Pulmonary artery endothelial cell (primary cell): ENCODE results near the gene ARAP3. TPM values are rescaled to one million over a fixed set of nuclear protein-coding genes. Genes with fewer than 3 reads are reported as not detected.

ENCODE experiments used
- DNase-seq: peaks from one replicate; pipeline ENCODE4 v3.0.0-alpha.2; 2011; ENCODE audit warnings: low read depth, low spot score
- total RNA-seq: library from RNA; depleted of rRNA; stranded (reverse); fragments of >200 nt; gene quantifications from 2 replicates; pipeline ENCODE4 v1.2.3, GENCODE V29; 2014

Gene ARAP3
- total RNA-seq, 1 donor from 2014 or later = 33.8 TPM

DNA sequence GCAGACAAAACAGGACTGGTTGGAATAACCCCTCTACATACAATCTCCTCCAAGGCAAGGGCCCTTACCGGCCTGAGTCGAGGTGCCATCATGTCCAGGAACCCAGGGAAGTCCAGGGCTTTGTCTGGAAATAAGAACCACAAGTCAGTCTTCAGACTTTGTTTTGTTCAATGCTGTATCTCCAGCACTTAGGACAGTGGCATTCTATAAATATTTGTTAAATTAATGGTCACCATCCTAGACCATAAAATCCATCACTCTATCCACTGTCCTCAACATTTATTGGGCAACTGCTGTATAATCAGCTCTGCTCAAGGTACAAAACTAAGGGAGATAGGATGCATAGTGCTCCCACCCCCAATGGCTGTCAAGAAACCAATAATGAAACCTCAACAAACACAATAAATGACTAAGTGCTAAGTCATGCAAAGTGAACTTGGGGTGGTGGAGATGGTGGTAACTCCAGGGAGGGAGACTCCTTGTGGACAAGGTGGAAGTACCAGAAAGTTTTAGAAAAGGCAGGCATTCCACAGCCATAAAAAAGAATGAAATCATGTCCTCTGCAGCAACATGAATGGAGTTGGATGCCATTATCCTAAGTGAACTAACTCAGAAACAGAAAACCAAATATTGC lies 40.3 kb downstream of the ARAP3 start:
- DNase-seq = no peak

GRCh38 chr5:141640698-141641097 lies 41.3 kb downstream of the ARAP3 start:
- no peak for DNase-seq

GRCh38 chr5:141640051-141640415 lies 42.0 kb downstream of the ARAP3 start:
- DNase-seq = no peak

DNA sequence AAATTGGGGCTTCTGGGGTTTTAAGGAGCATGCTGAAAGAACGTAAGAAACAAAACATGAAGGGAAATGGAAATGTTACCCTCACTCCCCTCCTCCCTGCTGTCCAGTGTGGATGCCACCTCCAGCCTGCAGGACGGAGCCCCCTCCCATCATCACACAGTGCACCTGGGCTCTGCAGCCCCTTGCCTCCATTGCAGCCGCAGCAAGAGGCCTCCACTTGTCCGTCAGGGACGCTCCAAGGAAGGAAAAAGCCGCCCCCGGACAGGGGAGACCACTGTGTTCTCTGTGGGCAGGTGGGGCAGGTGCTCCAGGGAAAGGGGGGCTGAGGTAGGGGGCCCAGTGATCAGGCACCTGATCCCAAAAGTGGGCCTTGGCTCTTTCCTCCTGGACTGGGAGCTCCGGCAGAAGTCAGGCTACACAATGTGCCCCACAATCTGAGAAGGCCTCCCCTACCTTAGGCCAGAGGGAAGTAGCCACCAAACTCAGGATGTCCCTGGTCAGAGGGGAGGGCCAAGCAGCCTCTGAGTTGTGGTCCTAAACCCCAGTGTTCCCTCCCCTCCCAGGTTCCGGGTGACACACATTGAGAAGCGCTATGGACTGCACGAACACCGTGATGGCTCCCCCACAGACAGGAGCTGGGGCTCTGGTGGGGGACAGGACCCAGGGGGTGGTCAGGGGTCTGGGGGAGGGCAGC lies 42.5 kb downstream of the ARAP3 start:
- DNase-seq = no peak

- no peak for DNase-seq
Measured at GRCh38 chr5:141638771-141639170, 43.3 kb downstream of the ARAP3 start.

DNA sequence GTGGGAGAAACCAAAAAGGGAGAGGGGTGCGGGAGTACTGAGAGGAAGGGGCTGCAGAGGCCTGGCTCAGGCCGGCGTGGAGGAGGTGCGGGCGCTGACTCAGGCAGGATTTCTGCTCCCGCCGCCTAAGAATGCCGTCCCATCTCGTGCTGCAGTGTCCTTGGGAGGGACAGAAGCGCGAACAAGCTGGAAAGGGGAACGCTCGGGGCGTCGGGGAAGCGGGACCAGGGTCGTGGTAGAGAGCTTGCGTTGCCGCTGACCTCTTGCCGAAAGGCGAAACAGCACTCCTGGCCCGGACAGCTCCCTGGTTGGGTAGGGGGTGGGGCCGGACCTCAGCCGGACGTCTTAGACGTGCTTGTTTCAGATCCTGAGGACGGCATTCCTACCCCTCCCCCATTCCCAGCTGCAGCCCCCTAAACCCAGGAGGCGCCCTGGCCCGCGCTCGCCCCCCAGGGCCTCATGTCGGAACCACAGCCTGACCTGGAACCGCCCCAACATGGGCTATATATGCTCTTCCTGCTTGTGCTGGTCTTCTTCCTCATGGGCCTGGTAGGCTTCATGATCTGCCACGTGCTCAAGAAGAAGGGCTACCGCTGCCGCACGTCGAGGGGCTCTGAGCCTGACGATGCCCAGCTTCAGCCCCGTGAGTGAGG lies 44.1 kb downstream of the ARAP3 start:
- no peak for DNase-seq

- no peak for DNase-seq
Measured at GRCh38 chr5:141637123-141637766, 44.8 kb downstream of the ARAP3 start.

GRCh38 chr5:141636413-141637122 lies 45.5 kb downstream of the ARAP3 start, which contains the start of the genes HDAC3 and RELL2:
TSS of gene HDAC3 (minus strand) at chr5:141636849. CDS start at chr5:141636790, 59 bp downstream.
TSS of gene RELL2 (plus strand) at chr5:141636997. CDS start at chr5:141638226, 1,229 bp downstream.
- DNase-seq = peak; percentile 55

GRCh38 chr5:141636106-141636412 lies 46.0 kb downstream of the ARAP3 start:
- no peak for DNase-seq

- DNase-seq = no peak
Measured at GRCh38 chr5:141635646-141636045, 46.4 kb downstream of the ARAP3 start.

DNA sequence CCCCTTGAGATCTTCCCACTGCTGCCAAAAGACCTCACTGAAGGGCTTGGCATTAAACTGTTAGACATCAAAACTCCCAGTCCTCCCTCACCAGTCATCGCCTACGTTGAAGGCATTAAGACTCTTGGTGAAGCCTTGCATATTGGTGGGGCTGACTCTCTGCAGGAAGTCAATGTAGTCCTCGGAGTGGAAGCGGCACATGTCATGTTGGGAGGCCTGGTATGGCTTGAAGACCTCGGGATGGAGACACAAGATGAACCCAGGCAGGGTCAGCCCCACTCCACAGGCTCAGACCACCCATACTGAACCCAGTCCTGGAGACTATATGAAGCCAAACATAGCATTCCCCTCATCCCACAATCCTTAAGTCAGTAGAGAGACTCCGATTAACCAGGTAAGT lies 47.3 kb downstream of the ARAP3 start:
- no peak for DNase-seq

DNA sequence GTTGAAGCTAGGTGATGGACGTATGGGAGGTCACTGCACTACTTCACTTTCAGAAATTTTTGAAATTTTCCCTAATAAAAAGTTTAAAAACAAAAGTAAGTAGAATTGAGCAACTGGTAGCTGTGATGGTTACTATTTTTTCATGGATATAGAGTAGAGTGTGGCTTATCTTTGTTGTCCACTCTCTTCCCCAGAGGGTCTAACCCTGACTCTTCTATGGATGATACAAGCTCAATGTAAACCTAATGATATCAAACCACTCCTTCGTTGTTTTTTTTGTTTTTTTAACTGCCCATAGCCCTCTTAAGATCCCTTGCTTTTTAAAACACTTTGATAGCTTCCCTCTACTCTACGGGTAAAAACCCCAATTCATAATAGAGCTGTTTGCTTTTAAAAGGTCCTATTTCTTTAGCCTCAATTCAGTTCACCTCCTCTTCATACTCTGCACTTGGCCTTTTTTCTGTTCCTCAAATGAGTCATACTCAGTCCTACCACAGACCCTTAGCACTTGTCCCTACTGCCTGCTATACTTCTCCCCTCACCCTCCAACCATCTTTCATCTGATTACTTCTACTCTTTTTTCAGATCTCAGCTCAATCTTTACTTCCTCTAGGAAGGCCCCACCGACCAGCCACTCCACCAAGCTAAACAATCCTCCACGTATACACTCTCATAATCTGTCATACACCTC lies 48.0 kb downstream of the ARAP3 start:
- DNase-seq = no peak

GRCh38 chr5:141632650-141633049 lies 49.4 kb downstream of the ARAP3 start:
- no peak for DNase-seq

DNA sequence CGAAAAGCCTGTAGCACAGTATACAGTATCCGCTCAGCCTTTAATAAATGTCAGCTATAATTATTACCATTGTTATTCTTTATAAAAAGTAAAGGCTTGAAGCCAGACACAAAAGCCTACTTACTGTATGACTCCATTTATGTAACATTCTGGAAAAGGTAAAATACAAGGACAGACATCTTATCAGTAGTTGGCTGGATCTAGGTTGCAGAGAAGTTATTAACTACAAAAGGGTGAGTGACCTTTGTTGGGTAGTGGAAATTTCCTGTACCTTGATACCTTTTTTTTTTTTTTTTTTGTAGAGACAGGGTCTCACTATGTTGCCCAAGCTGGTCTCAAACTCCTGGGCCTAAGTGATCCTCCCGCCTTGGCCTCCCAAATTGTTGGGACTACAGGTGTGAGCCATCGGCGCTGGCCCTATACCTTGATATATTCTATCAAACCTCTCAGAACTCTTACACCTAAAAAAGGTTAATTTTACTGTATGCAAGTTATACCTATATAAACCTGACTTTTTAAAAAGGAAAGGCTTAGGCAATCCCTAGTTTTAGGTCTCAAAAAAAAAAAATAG lies 51.4 kb downstream of the ARAP3 start:
- no peak for DNase-seq

DNA sequence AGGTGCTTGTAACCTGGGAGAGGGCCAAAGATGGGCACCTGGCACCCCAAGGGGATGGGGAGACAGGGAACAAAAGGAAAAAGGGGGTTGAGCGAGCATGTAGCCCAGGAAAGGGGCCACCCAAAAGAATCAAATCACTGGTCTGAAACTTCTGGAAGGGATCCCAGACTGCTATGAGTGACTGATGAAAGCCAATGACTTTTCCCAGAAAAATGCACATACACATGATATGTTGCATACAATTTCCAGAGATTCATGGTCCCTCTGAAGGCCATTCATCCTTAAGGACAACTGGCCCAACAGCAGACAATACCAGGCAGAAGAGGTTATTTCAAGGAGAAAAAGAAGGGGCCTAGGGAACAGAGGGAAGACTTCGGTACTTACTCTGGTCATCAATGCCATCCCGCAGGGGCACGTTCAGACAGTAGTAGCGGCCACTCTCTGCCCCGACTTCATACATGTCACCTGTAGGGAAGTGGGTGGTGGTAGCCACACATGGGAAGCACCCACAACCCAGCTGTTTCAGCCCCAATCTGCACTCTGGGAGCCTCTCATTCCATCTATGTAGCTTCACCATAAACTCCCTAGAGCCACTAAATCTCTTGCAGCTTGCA lies 53.7 kb downstream of the ARAP3 start:
- no peak for DNase-seq

DNA sequence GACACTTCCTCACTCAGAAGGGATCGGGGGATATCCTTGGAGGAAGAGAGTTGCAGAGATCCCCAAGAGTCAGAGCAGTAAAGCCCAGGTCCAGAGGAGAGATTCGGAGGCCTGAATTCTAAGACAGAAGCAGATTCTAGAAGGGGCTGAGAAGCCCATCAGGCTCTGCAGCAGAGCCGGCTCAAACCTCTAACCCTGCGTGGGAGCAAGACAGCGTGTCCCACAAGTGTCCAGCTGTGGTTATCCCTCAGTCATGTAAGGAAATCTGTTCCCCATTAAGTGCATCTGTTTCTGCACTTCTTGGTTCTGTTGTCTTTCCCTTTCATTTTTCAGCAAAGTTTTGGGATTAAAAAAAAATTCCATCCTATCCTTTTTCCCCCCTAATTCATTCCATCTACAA lies 58.4 kb downstream of the ARAP3 start:
- no peak for DNase-seq

GRCh38 chr5:141623186-141623585 lies 58.8 kb downstream of the ARAP3 start:
- DNase-seq = no peak

DNA sequence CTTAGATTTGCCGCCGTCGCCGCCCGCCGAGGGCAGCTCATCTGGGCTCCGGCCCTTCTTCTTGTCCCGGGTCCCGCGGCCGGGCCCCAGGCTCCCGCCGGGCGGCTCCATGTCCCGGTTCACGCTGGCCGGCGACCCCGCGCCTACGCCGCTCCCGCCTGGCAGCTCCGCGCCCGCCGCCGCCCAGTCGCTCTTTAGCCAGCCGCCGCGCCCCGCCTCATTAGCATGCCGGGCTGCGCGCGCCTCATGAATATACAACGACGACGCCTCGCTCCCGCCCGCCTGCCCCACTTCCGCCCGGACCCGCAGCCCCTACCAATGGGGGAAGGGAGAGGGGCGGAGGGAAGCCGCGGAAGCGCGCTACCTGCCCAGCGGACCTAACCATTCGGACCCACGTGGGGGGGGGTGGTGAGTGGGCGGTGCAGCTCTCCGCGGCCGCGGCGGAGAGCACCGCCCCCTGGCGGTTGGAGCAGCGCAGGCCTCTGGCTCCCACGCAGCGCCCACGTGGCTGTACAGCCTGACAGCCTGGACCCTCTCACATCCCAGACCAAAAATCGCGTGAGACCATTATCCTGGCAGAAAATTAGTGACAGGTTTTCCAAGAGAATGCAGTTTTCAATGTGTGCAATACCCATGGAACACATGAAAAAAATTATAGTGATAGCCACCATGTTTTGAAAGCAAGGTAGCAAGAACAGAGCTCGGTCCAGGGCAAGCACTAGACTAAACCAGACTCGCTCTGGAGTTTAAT lies 63.1 kb downstream of the ARAP3 start, which contains the start of gene DIAPH1:
DIAPH1 (minus strand) TSS at position 197 of the 751 bp plus-strand sequence; CDS start at position 111, 86 bp downstream.
- DNase-seq = peak; percentile 86

DNA sequence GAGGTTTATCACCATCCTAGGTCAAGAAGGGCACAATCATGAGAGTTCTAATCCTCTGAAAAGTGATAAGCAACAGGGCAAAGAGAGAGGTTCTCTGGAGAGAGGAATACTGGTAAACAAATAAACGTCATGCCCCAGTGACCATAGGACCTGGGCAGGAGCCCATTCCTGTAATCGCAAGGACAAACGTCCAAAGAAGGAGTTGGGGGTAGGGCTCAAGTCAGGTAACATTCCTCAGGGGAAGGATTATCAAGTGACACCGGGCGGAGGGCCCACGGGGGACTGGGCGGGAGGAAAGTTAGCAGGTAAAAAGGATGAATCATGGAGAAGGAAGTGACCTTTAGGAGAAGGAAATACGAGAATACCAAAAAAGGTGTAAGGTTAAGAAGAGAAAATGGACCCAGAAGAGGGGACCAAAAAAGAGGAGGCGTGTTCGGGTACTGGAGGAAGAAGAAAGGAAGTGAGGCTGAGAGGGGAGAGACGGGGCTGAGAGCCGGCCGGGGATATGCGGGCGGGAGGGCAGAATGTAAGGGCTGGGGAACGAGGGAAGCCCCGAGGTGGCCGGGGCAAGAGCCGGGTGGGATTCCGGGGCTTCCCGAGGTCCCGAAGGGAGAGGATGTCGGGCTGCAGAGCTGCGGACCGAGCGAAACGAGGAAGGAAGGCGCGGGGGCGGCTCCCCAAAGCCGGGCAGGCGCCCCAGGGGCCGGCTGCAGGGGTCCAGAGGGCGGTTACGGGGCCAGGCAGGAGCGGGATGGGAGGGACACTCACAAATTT lies 63.8 kb downstream of the ARAP3 start:
- DNase-seq = no peak
